ENCODE results near the gene CHST6.
"Not testable (repeated sequence)": the region's sequence is repeated elsewhere in the genome, so short reads cannot be mapped to it uniquely, and the experiment has no call there.

The CHST6 gene

GRCh38 chr16:75495076-75495674, at the start of gene CHST6:
Gene CHST6, minus strand, starts transcription at chr16:75495441. Its CDS starts 15,613 bp downstream, at chr16:75479828.
- no peak for DNase-seq

GRCh38 chr16:75542462-75542861, 47.2 kb upstream of the CHST6 start:
- DNase-seq, result not testable (repeated sequence)

GRCh38 chr16:75541236-75541635, 46.0 kb upstream of the CHST6 start:
- DNase-seq, result no peak

GRCh38 chr16:75538882-75539565, 43.8 kb upstream of the CHST6 start:
- DNase-seq, result not testable (repeated sequence)

- no peak for DNase-seq
Observed at GRCh38 chr16:75537776-75538175, 42.5 kb upstream of the CHST6 start.

GRCh38 chr16:75535901-75536300, 40.7 kb upstream of the CHST6 start, which contains the start of gene CHST5:
Gene CHST5, minus strand, starts transcription at chr16:75536108. Its CDS starts 5,724 bp downstream, at chr16:75530384.
- no peak for DNase-seq

- DNase-seq, result no peak
Observed at GRCh38 chr16:75535211-75535843, 40.1 kb upstream of the CHST6 start.

GRCh38 chr16:75534560-75535205, 39.4 kb upstream of the CHST6 start:
- DNase-seq, result no peak

GRCh38 chr16:75532791-75533190, 37.5 kb upstream of the CHST6 start:
- no peak for DNase-seq

- no peak for DNase-seq
Observed at GRCh38 chr16:75532142-75532765, 37.0 kb upstream of the CHST6 start.

- DNase-seq, result no peak
Observed at GRCh38 chr16:75529959-75530358, 34.7 kb upstream of the CHST6 start.

GRCh38 chr16:75529056-75529905, 34.0 kb upstream of the CHST6 start:
- DNase-seq, result no peak

GRCh38 chr16:75527825-75528299, 32.6 kb upstream of the CHST6 start:
- no peak for DNase-seq

GRCh38 chr16:75526032-75526790, 31.0 kb upstream of the CHST6 start:
- no peak for DNase-seq

- DNase-seq, result no peak
Observed at GRCh38 chr16:75519175-75519574, 23.9 kb upstream of the CHST6 start.

- not testable (repeated sequence) for DNase-seq
Observed at GRCh38 chr16:75516189-75516966, 21.1 kb upstream of the CHST6 start.

GRCh38 chr16:75514296-75514695, 19.1 kb upstream of the CHST6 start:
- DNase-seq, result no peak

- peak; percentile 59 for DNase-seq
Observed at GRCh38 chr16:75506574-75506973, 11.3 kb upstream of the CHST6 start.

GRCh38 chr16:75506107-75506506, 10.9 kb upstream of the CHST6 start:
- DNase-seq, result no peak

- DNase-seq, result no peak
Observed at GRCh38 chr16:75503801-75504200, 8.6 kb upstream of the CHST6 start.
